Epidermal melanocyte (primary cell): ENCODE results near the gene KLF5.
"Not testable (repeated sequence)": the region's sequence is repeated elsewhere in the genome, so short reads cannot be mapped to it uniquely, and the experiment has no call there.

Source experiments
- DNase-seq: peaks from one replicate; pipeline ENCODE4 v3.0.0; 2011; ENCODE audit warnings: low spot score; ENCODE audit not compliant: insufficient read length

KLF5 gene

DNA sequence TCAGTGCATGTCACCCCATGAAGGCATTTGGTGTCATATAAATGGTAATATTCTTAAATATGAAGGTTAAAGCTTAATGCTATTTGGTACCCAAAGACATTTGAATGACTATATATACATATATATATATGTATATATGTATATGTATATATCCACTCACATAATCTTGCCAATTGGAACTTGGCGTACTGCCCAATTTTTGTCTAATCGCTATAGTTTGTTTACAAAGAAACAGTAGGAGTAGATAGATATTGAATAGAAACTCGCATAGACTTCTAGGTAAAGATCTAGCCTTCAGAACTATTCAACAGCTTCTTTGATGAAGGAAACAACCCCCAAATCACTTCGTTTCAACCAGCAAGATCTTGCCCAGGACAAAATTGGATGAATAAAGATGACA is 24.1 kb downstream of the KLF5 start:
- no peak for DNase-seq

DNA sequence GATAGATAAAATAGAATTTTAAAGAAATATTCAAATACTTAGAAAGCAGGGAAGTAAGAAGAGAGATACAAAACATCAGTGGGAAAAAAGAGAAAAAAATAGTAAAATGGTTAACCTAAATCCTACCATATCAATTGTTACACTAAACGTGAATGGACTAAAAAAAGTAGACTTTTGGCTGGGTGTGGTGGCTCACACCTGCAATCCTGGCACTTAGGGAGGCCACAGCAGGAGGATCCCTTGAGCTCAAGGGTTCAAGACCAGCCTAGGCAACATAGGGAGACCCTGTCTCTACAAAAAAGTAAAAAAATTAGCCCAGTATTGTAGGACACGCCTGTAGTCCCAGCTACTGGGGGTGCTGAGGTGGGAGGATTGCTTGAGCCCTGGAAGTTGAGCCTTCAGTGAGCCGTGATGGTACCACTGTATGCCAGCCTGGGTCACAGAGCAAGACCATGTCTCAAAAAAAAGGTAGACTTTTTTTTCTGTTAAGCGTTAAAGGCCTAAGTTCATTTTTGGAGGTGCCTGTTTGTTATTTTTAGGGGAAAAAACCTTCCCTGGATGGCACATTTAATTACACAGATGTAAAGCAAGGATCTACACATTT is 29.6 kb downstream of the KLF5 start:
- DNase-seq: no peak

DNA sequence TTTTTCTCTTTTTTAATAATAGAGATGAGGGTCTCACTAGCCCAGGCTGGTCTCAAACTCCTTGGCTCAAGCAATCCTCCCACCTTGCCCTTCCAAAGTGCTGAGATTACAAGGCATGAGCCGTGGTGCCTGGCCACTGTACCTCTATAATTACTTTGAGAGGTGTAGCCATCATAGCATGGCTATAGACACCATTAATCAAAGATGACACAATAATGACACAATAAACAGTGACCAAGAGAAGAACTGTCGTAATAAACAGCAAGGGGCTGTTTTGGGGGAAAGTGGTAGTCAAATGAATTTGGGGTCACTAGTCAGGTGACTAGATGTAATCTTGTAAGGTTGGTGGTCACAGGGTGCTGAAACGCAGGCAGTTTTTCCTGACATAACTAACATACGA is 30.4 kb downstream of the KLF5 start:
- no peak for DNase-seq

DNA sequence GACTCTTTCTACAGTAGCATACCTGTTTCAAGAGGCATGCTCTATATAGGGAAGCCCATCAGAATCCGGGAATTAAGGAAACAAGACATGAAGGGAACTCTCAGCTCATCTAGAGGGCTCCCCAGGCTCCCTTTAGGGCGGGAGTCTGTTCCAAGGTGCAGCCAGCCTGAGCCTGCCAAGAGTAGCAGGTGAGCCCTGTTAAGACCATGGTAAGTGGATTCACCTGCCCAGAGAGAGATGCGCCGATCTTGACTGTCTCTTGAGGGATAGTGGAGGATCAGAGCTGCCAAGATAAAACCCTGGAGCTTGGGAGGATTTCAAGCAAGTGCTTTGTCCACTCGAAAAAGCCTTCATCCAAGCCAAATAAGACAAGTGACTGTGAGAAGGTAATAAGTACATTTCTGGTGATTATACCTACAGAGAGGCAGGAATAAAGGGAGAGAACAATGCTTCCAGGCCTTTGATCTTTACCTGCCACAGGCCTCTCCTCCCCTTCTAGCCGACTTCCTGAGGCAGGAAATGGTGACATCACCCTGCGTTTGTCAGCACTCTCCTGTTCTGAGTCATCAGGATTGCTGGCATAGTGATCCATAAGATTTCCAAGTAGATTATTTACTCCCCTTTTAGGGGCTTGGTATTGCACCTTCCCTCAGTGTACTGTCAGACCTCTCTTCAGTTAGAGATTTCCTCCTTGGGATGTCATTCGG is 31.5 kb downstream of the KLF5 start:
- no peak for DNase-seq

DNA sequence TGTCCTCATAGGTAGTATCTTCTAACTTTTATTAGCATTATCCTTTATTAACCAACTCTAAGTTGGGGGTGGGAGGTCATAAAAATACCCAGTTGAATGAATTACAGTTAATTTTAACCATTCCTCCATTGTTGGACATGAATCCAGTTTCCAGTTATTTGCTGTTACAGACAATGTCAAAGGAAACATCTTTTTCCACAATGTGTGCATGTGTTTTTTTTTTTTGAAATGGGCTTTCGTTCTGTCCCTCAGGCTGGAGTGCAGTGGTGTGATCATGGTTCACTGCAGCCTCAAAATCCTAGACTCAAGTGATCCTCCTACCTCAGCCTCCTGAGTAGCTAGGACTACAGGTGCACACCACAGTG is 32.0 kb downstream of the KLF5 start:
- no peak for DNase-seq

DNA sequence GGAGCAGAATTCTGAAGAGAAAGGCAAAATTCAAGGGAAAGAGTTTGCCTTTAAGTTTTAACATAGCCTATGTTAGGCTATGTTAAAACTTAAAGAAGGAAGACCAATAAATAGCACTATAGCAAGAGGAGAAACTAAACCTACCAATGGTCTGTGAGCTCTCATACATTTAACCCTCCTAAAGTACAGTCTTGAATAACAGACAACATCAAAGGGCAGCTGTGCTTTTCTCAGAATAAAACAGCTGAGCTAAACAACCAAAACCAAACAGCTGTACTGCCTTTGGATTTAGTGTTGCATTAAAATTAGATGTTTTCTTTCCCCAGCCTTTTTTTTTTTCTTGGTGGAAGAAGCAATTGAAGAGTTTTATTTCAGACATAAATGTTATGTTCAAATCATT is 34.0 kb downstream of the KLF5 start:
- DNase-seq: no peak

DNA sequence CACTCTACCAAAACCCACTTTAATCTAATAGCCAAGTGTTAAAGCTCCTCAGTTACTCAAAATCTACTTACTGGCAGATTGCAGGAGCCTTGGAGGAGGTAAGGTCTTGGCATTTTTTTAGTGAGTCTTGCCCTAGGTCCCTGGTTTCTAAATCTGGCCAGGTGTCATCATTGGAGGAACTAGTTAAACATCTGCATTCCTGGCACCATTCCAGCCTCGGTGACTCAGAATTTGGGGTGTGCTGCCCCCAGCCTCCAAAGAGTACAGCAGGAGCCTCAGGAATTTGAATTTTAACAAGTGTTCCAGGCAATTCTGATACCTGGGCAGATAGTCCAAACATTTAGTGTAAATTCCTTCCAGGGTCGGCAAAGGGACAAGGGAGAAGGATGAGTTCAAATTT is 37.4 kb downstream of the KLF5 start:
- no peak for DNase-seq

DNA sequence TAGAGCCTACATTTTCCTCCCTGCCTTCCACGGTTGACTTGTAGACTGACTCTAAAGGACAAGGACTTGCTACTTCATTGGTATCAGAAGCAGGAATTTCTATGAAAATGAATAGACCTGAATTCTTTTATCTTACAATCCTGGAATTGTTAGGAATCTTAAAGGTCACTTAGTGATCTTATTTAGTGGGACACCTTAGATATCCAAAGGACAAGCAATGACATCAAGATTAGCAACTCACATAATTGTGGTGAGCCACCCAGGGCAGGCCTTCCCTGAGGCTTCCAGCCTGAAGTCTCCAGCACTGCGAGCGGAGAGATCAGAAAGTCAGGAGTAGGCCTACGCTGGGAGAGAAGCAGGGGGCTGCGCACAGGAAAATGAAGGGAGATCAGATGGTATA is 37.8 kb downstream of the KLF5 start:
- no peak for DNase-seq

DNA sequence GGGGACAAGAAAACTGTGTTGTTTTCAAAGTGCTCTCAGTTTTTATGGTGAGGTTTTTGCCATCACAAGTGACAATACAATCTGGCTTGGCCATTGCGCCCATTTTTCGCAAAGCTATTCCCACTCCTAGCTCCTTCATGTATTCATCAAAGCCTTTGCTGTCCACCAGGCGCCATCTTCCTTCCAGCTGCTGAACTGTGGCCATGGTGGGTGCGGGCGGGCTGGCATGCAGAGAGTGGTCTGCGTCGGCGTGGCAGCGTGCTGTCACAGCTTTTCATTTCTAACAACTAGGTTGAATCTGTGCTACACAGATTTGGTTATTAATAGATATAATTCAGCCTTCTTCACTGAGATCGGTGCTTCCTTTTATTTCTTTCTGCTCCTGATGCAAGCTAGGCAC is 42.0 kb downstream of the KLF5 start:
- DNase-seq: not testable (repeated sequence)

DNA sequence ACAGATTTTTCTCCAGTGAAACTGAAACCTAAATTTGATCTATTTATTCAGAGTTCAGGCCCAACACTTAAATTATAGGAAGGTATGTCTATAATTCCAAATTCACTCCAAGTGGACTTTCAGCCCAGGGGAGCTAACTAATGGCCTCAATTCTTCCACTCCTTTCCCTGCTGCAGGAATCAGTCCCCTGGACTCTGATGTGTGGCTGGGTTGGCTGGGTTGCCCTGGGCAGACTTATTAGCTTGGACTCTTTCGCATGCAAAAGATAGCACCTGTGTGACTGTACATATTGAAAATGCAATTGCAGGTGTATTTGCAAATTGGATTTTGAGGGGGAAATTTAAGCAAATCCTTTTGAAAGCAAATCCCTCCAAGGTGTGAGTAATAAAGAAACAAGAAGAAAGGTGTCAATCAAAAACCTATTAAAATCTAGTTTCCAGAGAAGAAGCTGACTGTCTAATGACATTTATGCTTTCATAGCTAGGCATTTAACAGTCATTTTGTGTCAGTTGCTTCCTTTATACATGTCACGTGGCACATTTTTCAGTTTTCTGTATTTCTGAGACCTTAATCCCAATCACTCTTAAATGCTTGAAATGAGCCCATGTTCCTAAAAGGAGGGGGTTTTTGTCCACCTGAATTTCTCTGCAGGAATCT is 42.7 kb downstream of the KLF5 start:
- no peak for DNase-seq

DNA sequence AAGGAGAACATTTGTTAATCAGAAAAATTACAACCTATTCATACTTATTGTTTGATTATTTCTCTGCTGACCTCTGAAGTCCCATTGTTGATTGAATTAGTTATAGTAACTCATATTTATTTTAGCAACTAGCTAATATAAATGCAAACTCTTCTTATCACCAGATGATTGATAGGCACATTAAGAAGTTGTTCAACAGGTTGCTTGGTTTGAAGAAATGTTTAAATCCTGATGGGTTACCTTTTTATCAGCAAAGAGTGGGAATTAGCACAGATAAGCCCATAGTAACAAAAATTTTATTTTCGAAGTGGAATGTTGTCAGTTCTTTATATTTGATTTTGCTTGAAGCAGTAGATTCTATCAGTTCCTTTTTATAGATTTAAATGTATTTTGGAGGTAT is 44.4 kb downstream of the KLF5 start:
- no peak for DNase-seq

DNA sequence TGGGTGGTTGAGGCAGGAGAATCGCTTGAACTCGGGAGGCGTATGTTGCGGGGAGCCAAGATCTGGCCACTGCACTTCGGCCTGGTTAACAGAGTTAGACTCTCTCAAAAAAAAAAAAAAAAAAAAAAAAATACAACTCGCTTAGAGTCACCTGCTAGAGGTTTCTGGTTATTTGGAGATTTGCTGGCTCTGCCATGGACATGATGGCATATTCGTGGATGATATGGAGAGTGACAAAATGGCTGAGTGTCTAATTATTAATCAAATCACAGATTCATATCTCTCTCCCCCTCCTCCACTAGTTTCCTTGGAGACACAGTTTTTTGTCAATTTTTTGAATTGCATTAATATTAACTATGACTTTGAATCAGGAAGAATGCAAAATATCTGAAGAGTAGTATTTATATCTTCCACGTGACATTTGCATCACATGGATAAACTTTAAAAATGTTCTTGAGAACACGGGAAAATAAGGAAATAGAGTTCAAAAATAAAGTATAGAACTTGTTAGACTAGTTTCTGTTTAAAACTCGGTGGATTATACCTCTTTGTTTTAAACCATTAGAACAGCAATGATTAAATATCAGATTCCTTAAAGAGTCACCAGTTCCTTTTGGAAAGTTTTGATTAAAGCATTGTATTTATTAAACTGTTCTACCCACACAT is 47.8 kb downstream of the KLF5 start:
- no peak for DNase-seq

DNA sequence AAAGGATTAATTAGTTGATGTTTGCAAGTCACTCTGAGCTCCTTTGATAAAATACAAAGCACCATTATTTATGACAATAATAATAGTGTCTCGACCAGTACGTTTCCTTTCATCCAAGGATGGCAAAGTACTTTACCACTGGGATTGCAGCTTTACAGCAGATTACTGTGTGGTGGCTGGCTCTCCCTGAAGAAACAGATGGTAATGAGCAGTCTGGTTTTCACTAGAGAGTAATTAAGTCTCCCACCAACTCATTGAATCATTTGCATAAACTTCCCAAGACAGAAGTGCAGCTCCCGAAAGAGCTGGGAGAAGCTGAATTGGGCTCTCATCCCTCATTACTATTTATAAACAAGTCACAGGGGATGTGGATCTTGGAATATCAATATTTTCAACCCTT is 48.7 kb downstream of the KLF5 start:
- DNase-seq: no peak

DNA sequence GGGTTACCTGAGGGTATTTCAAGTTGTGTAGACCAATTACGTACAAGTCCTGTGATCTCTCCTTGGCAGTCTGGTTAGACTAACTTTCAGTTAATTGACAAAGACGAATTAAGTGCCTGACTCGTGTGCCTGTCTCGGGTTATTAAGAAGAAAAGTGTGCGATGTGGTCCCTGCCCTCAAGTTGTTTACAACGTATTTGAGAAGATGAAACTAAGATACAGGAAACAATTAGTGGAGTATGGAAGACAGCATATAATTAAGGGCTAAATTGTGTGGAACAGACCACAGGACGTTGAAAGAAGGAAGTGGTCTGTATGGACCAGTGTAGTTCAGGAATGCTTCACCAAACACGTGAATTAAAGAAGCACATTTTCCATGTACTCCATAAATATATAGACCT is 49.2 kb downstream of the KLF5 start:
- DNase-seq: no peak

DNA sequence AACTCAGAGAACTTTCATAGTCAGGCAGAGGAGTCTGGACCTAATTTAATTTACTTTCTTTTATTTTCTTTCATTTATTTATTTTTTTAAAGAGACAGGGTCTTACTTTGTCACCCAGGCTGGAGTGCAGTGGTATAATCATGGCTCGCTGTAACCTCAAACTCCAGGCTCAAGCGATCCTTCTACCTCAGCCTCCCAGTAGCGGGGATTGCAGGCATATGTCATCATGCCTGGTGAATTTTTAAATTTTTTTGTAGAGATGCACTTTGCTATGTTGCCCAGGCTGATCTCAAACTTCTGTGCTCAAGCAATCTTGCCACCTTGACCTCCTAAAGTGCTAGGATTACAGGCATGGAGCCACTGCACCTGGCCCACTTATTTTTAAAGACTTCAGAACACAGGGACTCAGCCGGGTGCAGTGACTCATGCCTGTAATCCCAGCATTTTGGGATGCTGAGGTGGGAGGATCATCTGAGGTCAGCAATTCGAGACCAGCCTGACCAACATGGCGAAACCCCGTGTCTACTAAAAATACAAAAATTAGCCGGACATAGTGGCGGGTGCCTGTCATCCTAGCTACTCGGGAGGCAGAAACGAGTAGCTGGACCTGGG is 50.6 kb downstream of the KLF5 start:
- DNase-seq: no peak

DNA sequence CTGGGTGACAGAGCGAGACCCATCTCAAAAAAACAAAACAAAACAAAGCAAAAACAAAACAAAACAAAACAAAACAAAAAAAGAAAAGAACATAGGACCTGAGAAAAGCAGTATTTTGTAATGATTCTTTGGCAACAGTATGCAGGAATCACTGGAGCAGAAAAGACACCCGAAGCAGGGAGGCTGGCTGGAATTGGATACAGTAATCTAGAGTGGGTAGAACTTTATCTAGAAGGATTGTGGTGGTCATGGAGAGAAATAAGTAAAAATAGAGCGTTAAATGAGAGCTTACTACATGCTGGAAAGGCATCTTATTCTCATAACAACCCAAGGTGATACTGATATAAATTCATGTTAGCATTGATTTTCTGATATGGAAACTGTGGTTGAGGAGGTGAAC is 51.2 kb downstream of the KLF5 start:
- no peak for DNase-seq

DNA sequence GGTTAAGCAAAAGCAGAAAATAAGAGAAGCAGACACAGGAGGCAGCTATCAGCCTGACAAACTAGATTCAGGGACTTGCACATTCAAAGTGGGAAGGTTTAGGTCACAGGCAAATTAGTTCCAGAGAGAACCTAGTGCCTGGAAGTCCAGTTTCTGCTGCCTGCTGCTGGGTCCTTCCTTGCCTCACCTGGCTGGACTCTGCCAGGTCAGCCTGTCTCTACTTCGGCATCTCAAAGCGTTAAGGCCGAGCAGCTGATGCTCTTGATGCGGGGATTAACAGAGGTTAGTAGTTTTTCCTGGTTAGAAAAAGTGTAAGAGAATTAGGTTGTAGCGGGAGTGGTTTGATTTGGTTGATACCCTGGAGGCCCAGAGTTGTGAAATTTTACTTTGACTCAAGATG is 52.0 kb downstream of the KLF5 start:
- DNase-seq: no peak

DNA sequence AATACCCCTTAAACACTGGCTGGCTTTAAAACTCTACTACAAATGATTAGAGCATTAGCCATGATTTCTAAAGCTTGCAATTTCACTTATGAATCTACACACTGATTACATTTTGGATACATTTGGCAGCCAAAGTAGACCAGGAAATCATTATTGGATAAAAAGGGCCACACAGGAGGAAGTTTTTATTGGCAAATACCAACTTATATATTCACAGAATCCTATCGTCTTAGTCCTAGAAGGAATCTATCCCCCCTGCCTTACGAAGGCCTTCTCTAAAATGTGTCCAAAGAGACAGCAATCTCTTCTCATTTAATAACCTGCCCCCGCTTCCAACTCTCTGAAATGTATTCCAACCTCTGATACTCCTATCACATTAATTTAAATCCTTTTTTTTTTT is 52.5 kb downstream of the KLF5 start:
- DNase-seq: no peak

DNA sequence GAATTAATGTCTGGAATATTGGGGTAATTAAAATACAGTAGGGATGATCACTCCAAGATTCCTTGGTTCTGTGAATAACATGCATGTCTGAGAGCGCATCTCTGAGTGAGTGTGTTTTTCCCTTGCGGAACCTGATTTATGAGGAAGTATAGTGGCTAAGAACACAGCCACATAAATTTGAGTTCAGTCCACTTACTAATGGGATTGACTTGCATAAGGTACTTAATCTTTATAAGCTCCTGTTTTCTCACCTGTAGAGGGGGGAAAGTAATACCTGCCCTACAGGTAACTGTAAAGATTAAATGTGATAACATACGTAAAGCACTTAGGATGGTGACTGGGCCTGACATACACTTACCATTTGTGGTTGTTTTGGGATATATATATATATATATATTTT is 60.8 kb downstream of the KLF5 start:
- no peak for DNase-seq
